AG10803 (cell line): Measurements from ENCODE around the gene UGT1A5.

Experiments used
- DNase-seq: peaks from one replicate; pipeline ENCODE4 v3.0.0; 2010; ENCODE audit warnings: low read depth
- H3K4me3 ChIP-seq: 2 replicates; pipeline ENCODE4 v1.5.1; 2011; ENCODE audit warnings: mild to moderate bottlenecking, low read length, control low read depth
- TF ChIP-seq, protein P1 (sequence below): conservative IDR thresholded peaks from 2 replicates; pipeline ENCODE4 v1.5.1; 2011; ENCODE audit warnings: mild to moderate bottlenecking, low read length, control low read depth, inconsistent platforms

Gene UGT1A5

GRCh38 chr2:233821196-233821595 is 108.5 kb downstream of the UGT1A5 start:
- no peak for DNase-seq
- TF ChIP-seq, protein P1, sequence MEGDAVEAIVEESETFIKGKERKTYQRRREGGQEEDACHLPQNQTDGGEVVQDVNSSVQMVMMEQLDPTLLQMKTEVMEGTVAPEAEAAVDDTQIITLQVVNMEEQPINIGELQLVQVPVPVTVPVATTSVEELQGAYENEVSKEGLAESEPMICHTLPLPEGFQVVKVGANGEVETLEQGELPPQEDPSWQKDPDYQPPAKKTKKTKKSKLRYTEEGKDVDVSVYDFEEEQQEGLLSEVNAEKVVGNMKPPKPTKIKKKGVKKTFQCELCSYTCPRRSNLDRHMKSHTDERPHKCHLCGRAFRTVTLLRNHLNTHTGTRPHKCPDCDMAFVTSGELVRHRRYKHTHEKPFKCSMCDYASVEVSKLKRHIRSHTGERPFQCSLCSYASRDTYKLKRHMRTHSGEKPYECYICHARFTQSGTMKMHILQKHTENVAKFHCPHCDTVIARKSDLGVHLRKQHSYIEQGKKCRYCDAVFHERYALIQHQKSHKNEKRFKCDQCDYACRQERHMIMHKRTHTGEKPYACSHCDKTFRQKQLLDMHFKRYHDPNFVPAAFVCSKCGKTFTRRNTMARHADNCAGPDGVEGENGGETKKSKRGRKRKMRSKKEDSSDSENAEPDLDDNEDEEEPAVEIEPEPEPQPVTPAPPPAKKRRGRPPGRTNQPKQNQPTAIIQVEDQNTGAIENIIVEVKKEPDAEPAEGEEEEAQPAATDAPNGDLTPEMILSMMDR: no peak
- H3K4me3 ChIP-seq: no peak overlapping the region

- TF ChIP-seq, protein P1: no peak
- no peak for DNase-seq
- H3K4me3 ChIP-seq: no peak overlapping the region
Measured at GRCh38 chr2:233821709-233822100, 109.0 kb downstream of the UGT1A5 start.

DNA sequence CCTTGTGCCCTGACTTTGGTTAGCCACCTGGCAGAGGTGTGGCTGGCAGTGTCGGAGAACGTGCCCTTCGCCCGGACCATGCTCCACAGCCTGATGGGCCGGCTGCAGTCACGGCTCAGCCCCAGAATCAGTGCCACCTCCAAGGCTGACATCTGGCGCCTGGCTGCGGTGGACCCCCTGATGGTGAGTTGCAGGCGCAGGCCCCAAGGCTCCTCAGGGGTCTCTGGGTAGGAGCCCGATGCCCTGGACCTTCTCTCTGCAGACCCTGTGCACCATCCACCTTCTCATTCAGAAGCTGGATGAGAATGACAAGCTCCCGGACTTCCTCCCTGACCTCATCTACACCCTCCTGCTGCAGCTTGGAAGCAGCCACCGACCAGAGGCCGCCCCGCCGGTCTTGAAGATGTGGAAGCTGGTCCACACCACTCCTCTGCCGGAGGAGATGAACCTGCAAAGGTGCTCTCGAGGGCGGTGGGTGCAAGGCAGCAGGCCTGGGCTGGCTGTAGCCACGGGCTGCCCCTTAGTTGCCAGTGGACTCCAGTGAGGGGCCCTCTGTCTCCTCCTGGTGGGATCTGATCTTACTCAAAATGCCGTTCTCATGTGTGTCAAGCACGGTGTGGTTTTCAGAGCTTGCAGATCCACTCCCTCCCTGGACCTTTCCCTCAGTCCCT is 109.5 kb downstream of the UGT1A5 start:
- TF ChIP-seq, protein P1: no peak
- DNase-seq: no peak
- no peak overlapping the region for H3K4me3 ChIP-seq
